SK-N-SH (cell line): ENCODE data around the gene RPGRIP1L. TPM values are rescaled to one million over a fixed set of nuclear protein-coding genes. Genes with fewer than 3 reads are reported as not detected.

ENCODE experiments used
- CTCF ChIA-PET: fragments of 300-600, 350-600 bp; formaldehyde crosslinking; extraction: SDS; loops from one replicate; lab custom pipeline; 2021; lab: Yijun Ruan, JAX
- POLR2A ChIA-PET: fragments of 350-600 bp; sonication (Branson Sonifier 250); formaldehyde crosslinking; extraction: SDS; loops from one replicate; lab custom pipeline; 2020; ENCODE audit warnings: antibody characterized with exemption, inconsistent platforms; lab: Yijun Ruan, JAX
- DNase-seq: peaks from one replicate; pipeline ENCODE4 v3.0.0; 2012
- H2AFZ ChIP-seq: fragments of 200-600 bp; sonication (generic); 2 replicates; pipeline ENCODE4 v1.8.1; 2016; ENCODE audit warnings: antibody characterized with exemption, mild to moderate bottlenecking, low read depth
- H3F3A ChIP-seq: fragments of 200-600 bp; sonication (generic); replicated peaks from 2 replicates; pipeline ENCODE3; 2016; ENCODE audit warnings: antibody characterized with exemption, mild to moderate bottlenecking; ENCODE audit not compliant: insufficient read depth
- H3K27ac ChIP-seq, 2 experiments: fragments of 200-500 bp in 1 of 2; fragments of 200-600 bp in 1 of 2; sonication (Bioruptor generic) in 1 of 2; sonication (generic), shearing (Covaris generic) in 1 of 2; 2 replicates each; pipeline versions ENCODE4 v1.5.1 to v1.6.1; 2014 to 2016; ENCODE audit warnings: low read depth in 2 of 2, inconsistent platforms in 1 of 2, low read length in 1 of 2, mild to moderate bottlenecking in 1 of 2, mixed read lengths in 1 of 2
- H3K27me3 ChIP-seq: fragments of 200-600 bp; sonication (generic), shearing (Covaris generic); 2 replicates; pipeline ENCODE4 v1.6.1; 2016; ENCODE audit warnings: mixed run types; ENCODE audit not compliant: insufficient read depth
- H3K36me3 ChIP-seq, 2 experiments: fragments of 200-500 bp in 1 of 2; fragments of 200-600 bp in 1 of 2; sonication (Bioruptor generic) in 1 of 2; sonication (generic) in 1 of 2; replicated peaks in 1 of 2; 2 replicates each; pipeline versions ENCODE3 to v1.5.1; 2014 to 2016; ENCODE audit warnings: low read length in 1 of 2, mild to moderate bottlenecking in 1 of 2; ENCODE audit not compliant: insufficient read depth in 2 of 2, control insufficient read depth in 1 of 2
- H3K4me1 ChIP-seq, 2 experiments: fragments of 200-500 bp in 1 of 2; fragments of 200-600 bp in 1 of 2; sonication (Bioruptor generic) in 1 of 2; sonication (generic), shearing (Covaris generic) in 1 of 2; 2 replicates each; pipeline versions ENCODE4 v1.5.1 to v1.6.1; 2014 to 2016; ENCODE audit warnings: low read depth in 1 of 2, low read length in 1 of 2, mixed run types in 1 of 2; ENCODE audit not compliant: insufficient read depth in 2 of 2, control insufficient read depth in 1 of 2
- H3K4me2 ChIP-seq: fragments of 200-600 bp; sonication (generic), shearing (Covaris generic); 2 replicates; pipeline ENCODE4 v1.6.1; 2017; ENCODE audit warnings: mixed run types
- H3K4me3 ChIP-seq, 2 experiments: fragments of 200-500 bp in 1 of 2; fragments of 200-600 bp in 1 of 2; sonication (Bioruptor generic) in 1 of 2; sonication (generic), shearing (Covaris generic) in 1 of 2; 2 replicates each; pipeline versions ENCODE4 v1.5.1 to v1.8.1; 2014 to 2016; ENCODE audit warnings: low read depth in 2 of 2, inconsistent platforms in 1 of 2, low read length in 1 of 2, mild to moderate bottlenecking in 1 of 2, mixed read lengths in 1 of 2, moderate library complexity in 1 of 2
- H3K79me2 ChIP-seq: fragments of 200-600 bp; sonication (generic); 2 replicates; pipeline ENCODE4 v1.8.1; 2017; ENCODE audit warnings: mild to moderate bottlenecking; ENCODE audit not compliant: insufficient read depth
- H3K9ac ChIP-seq: fragments of 200-600 bp; sonication (generic); 2 replicates; pipeline ENCODE4 v1.6.1; 2017; ENCODE audit warnings: mixed run types
- H3K9me2 ChIP-seq: fragments of 200-600 bp; sonication (generic); 2 replicates; pipeline ENCODE4 v1.6.1; 2017; ENCODE audit warnings: mixed run types
- H3K9me3 ChIP-seq: fragments of 200-600 bp; sonication (generic); 2 replicates; pipeline ENCODE4 v1.6.1; 2017; ENCODE audit warnings: mixed run types, mild to moderate bottlenecking, moderate library complexity
- H4K20me1 ChIP-seq: fragments of 200-600 bp; sonication (generic); 2 replicates; pipeline ENCODE4 v1.6.1; 2017; ENCODE audit warnings: mild to moderate bottlenecking, mixed run types; ENCODE audit not compliant: insufficient read depth
- CHD2 ChIP-seq: fragments of 150-350 bp; IDR thresholded peaks from 2 replicates; pipeline ENCODE4 v1.6.1; 2018; ENCODE audit warnings: low read length; ENCODE audit not compliant: partially characterized antibody
- ELF1 ChIP-seq: IDR thresholded peaks from 2 replicates; pipeline ENCODE4 v1.4.0; 2012
- EP300 ChIP-seq, 2 experiments: IDR thresholded peaks; 2 replicates each; pipeline versions ENCODE4 v1.4.0 to v1.6.1; 2012; ENCODE audit warnings: borderline replicate concordance in 1 of 2, low read depth in 1 of 2, low read length in 1 of 2
- EZH2phosphoT487 ChIP-seq: fragments of 200-600 bp; sonication (generic); IDR thresholded peaks from 2 replicates; pipeline ENCODE4 v1.6.1; 2017; ENCODE audit warnings: low read depth, mixed run types, mild to moderate bottlenecking, antibody characterized with exemption, moderate library complexity, borderline replicate concordance
- FOSL2 ChIP-seq: IDR thresholded peaks from 2 replicates; pipeline ENCODE4 v1.4.0; 2012; ENCODE audit warnings: low read depth, mild to moderate bottlenecking, moderate library complexity, borderline replicate concordance
- IRF3 ChIP-seq: fragments of 150-350 bp; IDR thresholded peaks from 2 replicates; pipeline ENCODE4 v1.6.1; 2016; ENCODE audit warnings: mild to moderate bottlenecking, low read depth, low read length
- MAX ChIP-seq: IDR thresholded peaks from 2 replicates; pipeline ENCODE4 v1.4.0; 2012; ENCODE audit warnings: low read depth
- MEF2A ChIP-seq: IDR thresholded peaks from 2 replicates; pipeline ENCODE4 v1.4.0; 2012; ENCODE audit warnings: low read depth, borderline replicate concordance
- PBX3 ChIP-seq: IDR thresholded peaks from 2 replicates; pipeline ENCODE4; 2012
- POLR2AphosphoS5 ChIP-seq: IDR thresholded peaks from 2 replicates; pipeline ENCODE4 v1.6.1; 2012; ENCODE audit warnings: low read depth, low read length
- REST ChIP-seq: IDR thresholded peaks from 2 replicates; pipeline ENCODE4 v1.6.1; 2012; ENCODE audit warnings: mild to moderate bottlenecking, low read depth, low read length, moderate library complexity
- RFX5 ChIP-seq: IDR thresholded peaks from 2 replicates; pipeline ENCODE4 v1.6.1; 2012; ENCODE audit warnings: mild to moderate bottlenecking, improper control_type of control experiment, low read length
- SMC3 ChIP-seq: IDR thresholded peaks from 2 replicates; pipeline ENCODE4 v1.6.1; 2012; ENCODE audit warnings: low read depth, low read length, improper control_type of control experiment
- TAF1 ChIP-seq: IDR thresholded peaks from 2 replicates; pipeline ENCODE4 v1.6.1; 2012; ENCODE audit warnings: low read depth, mild to moderate bottlenecking, low read length, moderate library complexity, borderline replicate concordance
- TCF12 ChIP-seq: IDR thresholded peaks from 2 replicates; pipeline ENCODE4 v1.4.0; 2012
- USF2 ChIP-seq: fragments of 150-350 bp; IDR thresholded peaks from 2 replicates; pipeline ENCODE4 v1.6.1; 2017; ENCODE audit warnings: antibody characterized with exemption, low read length, low read depth, borderline replicate concordance
- ZBTB33 ChIP-seq: IDR thresholded peaks from 2 replicates; pipeline ENCODE4 v1.4.0; 2012; ENCODE audit warnings: low read depth, borderline replicate concordance
- WGBS: methylation state at CpG from one replicate; pipeline ENCODE4 v1.1.6; 2017; ENCODE audit warnings: low lambda C conversion rate; 5-methylcytosine and 5-hydroxymethylcytosine counted together
- polyA plus RNA-seq, 3 experiments: library from polyadenylated mRNA; depleted of rRNA; stranded (reverse); fragments of >200 nt; gene quantifications; 2 replicates each; pipeline ENCODE4 v1.2.3, GENCODE V29; 2012

The RPGRIP1L gene
- polyA plus RNA-seq, 1 of the 3 experiments (the other 2 are of a cell fraction) = 5.7 TPM

- TF ChIP-seq MAX = no peak
- TF ChIP-seq SMC3 = no peak
These were observed 105.9 kb downstream of the RPGRIP1L start (continued) for GRCh38 chr16:53597776-53598175.

- no peak overlapping the region for H3K27ac ChIP-seq
- no peaks in the 10 kb centered on the region for H3F3A ChIP-seq
- H3K4me3 ChIP-seq = no peak overlapping the region
- no peak for TF ChIP-seq CHD2
- no peak for TF ChIP-seq TCF12
- no peak for TF ChIP-seq FOSL2
- TF ChIP-seq ELF1 = no peak
- no peak for TF ChIP-seq REST
- no peak for TF ChIP-seq EZH2phosphoT487
- no peaks in the 10 kb centered on the region for H3K36me3 ChIP-seq
- DNase-seq = no peak
- H2AFZ ChIP-seq = no peak overlapping the region
- H3K9me2 ChIP-seq = no peaks in the 10 kb centered on the region
- WGBS = 70% methylated on average over 3 of the region's 3 CpGs
- H3K79me2 ChIP-seq = no peaks in the 10 kb centered on the region
- H3K27me3 ChIP-seq = no peaks in the 10 kb centered on the region
- no peaks in the 10 kb centered on the region for H3K9me3 ChIP-seq
- H3K4me2 ChIP-seq = no peak overlapping the region
- no peak overlapping the region for H3K9ac ChIP-seq
- POLR2A ChIA-PET = no interaction called here
- H4K20me1 ChIP-seq = no peaks in the 10 kb centered on the region
- no peaks in the 10 kb centered on the region for H3K4me1 ChIP-seq
- CTCF ChIA-PET = no interaction called here
These were observed 115.5 kb downstream of the RPGRIP1L start for GRCh38 chr16:53588081-53588648.

- no peaks in the 10 kb centered on the region for H3K4me1 ChIP-seq
- POLR2A ChIA-PET = no interaction called here
- no peak overlapping the region for H3K4me2 ChIP-seq
- DNase-seq = no peak
- no peak overlapping the region for H3K4me3 ChIP-seq
- H3K27me3 ChIP-seq = no peaks in the 10 kb centered on the region
- H3K79me2 ChIP-seq = no peaks in the 10 kb centered on the region
- no peaks in the 10 kb centered on the region for H3K36me3 ChIP-seq
- whole genome bisulfite sequencing = 73% methylated on average over 2 of the region's 2 CpGs
- H2AFZ ChIP-seq = no peak overlapping the region
- H3K9me3 ChIP-seq = no peaks in the 10 kb centered on the region
- no peak overlapping the region for H3K9ac ChIP-seq
- no peaks in the 10 kb centered on the region for H4K20me1 ChIP-seq
- no peaks in the 10 kb centered on the region for H3F3A ChIP-seq
- H3K9me2 ChIP-seq = no peaks in the 10 kb centered on the region
- H3K27ac ChIP-seq = no peak overlapping the region
- CTCF ChIA-PET = no interaction called here
- TF ChIP-seq ZBTB33 (no peak), TAF1 (no peak), IRF3 (no peak), MEF2A (no peak), FOSL2 (no peak), EP300 (IDR thresholded peaks at IDR 0.05; ENCODE audit: borderline replicate concordance in 1 of 2, low read depth in 1 of 2, low read length in 1 of 2) (no peak), PBX3 (no peak), USF2 (no peak), RFX5 (no peak), POLR2AphosphoS5 (no peak)
These were observed 120.3 kb downstream of the RPGRIP1L start for GRCh38 chr16:53583401-53583800.
